Measurements from ENCODE around the gene ABCA1. TPM values are rescaled to one million over a fixed set of nuclear protein-coding genes. Genes with fewer than 3 reads are reported as not detected.

ABCA1 gene
- total and polyA plus RNA-seq, 2 of the 13 experiments (the other 11 are each of a cell fraction or from before 2014, with no cell fraction given): 26.8 to 63.8 TPM

- TF ChIP-seq ZBTB40 (IDR thresholded peaks at IDR 0.05) (no peak), ZBTB40 (CRISPR knock-in tag; IDR thresholded peaks at IDR 0.05) (no peak), ZBTB38 (CRISPR knock-in tag; IDR thresholded peaks at IDR 0.05) (no peak), ZBTB37 (CRISPR knock-in tag; IDR thresholded peaks at IDR 0.05) (no peak)
Observed at GRCh38 chr9:104802110-104802509, 125.8 kb downstream of the ABCA1 start (continued).
